DND-41 (cell line): ENCODE data around the gene PSMD2.
A peak's percentile ranks its signal among the peaks of the same experiment; 100 is the strongest.

Experiments used
- ATAC-seq: fragments of 200-7000 bp; cut with Tn5 transposase; 3 replicates; pipeline ENCODE4 v1.9.1; 2021; ENCODE audit warnings: low read depth; ENCODE audit not compliant: insufficient read depth
- DNase-seq: peaks from one replicate; pipeline ENCODE4 v3.0.0-alpha.2; 2020
- H2AFZ ChIP-seq: 2 replicates; pipeline ENCODE4 v1.6.0; 2012; ENCODE audit warnings: low read depth, low read length
- H3K27ac ChIP-seq: 2 replicates; pipeline ENCODE4 v1.5.1; 2012; ENCODE audit warnings: low read length, inconsistent platforms
- H3K27me3 ChIP-seq: fragments of 200-600 bp; sonication (generic); 2 replicates; pipeline ENCODE4 v1.6.0; 2012; ENCODE audit warnings: low read length, mild to moderate bottlenecking, inconsistent platforms; ENCODE audit not compliant: insufficient read depth, poor library complexity
- H3K36me3 ChIP-seq: 2 replicates; pipeline ENCODE4 v1.5.1; 2012; ENCODE audit warnings: low read length, inconsistent platforms; ENCODE audit not compliant: insufficient read depth
- H3K4me1 ChIP-seq: 2 replicates; pipeline ENCODE4 v1.5.1; 2012; ENCODE audit warnings: mild to moderate bottlenecking, low read length; ENCODE audit not compliant: insufficient read depth
- H3K4me2 ChIP-seq: 2 replicates; pipeline ENCODE4 v1.6.0; 2012; ENCODE audit warnings: mild to moderate bottlenecking, moderate library complexity, low read length, inconsistent platforms; ENCODE audit not compliant: insufficient read depth
- H3K4me3 ChIP-seq, 2 experiments: fragments of 200-600 bp in 1 of 2; shearing (Covaris generic) in 1 of 2; 2 replicates each; pipeline ENCODE4 v1.5.1; 2012 to 2016; ENCODE audit warnings: inconsistent platforms in 2 of 2, low read length in 2 of 2, mild to moderate bottlenecking in 2 of 2, low read depth in 1 of 2, moderate library complexity in 1 of 2
- H3K79me2 ChIP-seq: 2 replicates; pipeline ENCODE4 v1.6.0; 2012; ENCODE audit warnings: low read length, inconsistent platforms; ENCODE audit not compliant: insufficient read depth
- H3K9ac ChIP-seq: 2 replicates; pipeline ENCODE4 v1.6.0; 2012; ENCODE audit warnings: low read depth, mild to moderate bottlenecking, inconsistent platforms, low read length, moderate library complexity
- H3K9me3 ChIP-seq: 2 replicates; pipeline ENCODE4 v1.5.1; 2012; ENCODE audit warnings: low read length, moderate library complexity, mild to moderate bottlenecking, inconsistent platforms; ENCODE audit not compliant: insufficient read depth, severe bottlenecking
- H4K20me1 ChIP-seq: 2 replicates; pipeline ENCODE4 v1.6.0; 2012; ENCODE audit warnings: low read length; ENCODE audit not compliant: insufficient read depth
- EZH2 ChIP-seq: IDR thresholded peaks from 3 replicates; pipeline ENCODE4 v1.6.1; 2012; ENCODE audit warnings: borderline replicate concordance, low read depth, mild to moderate bottlenecking, moderate library complexity, low read length, inconsistent platforms; ENCODE audit not compliant: severe bottlenecking
- TF ChIP-seq, protein P1 (sequence below): IDR thresholded peaks from 2 replicates; pipeline ENCODE4 v1.5.1; 2012; ENCODE audit warnings: borderline replicate concordance, low read length, moderate library complexity, mild to moderate bottlenecking; ENCODE audit not compliant: poor library complexity, severe bottlenecking; ENCODE audit errors: extremely low read depth

The PSMD2 gene

GRCh38 chr3:184306341-184306972 is 7.4 kb downstream of the PSMD2 start:
- no peak for DNase-seq
- peaks cover 30% of the 10 kb centered on the region; the same call in 1 of the 2 replicates for H4K20me1 ChIP-seq

GRCh38 chr3:184307915-184308314 is 8.9 kb downstream of the PSMD2 start:
- Histone ChIP-seq H3K36me3 (peaks cover 62% of the 10 kb centered on the region), H3K4me1 (no peaks in the 10 kb centered on the region), H3K27me3 (no peaks in the 10 kb centered on the region), H3K79me2 (peaks cover 16% of the 10 kb centered on the region; the same call in 1 of the 2 replicates), H2AFZ (no peak overlapping the region), H3K9me3 (no peaks in the 10 kb centered on the region), H3K9ac (no peak overlapping the region), H3K27ac (no peak overlapping the region), H4K20me1 (peaks cover 20% of the 10 kb centered on the region; the same call in 1 of the 2 replicates), H3K4me3 (no peak overlapping the region), H3K4me2 (no peak overlapping the region)
- TF ChIP-seq, protein P1, sequence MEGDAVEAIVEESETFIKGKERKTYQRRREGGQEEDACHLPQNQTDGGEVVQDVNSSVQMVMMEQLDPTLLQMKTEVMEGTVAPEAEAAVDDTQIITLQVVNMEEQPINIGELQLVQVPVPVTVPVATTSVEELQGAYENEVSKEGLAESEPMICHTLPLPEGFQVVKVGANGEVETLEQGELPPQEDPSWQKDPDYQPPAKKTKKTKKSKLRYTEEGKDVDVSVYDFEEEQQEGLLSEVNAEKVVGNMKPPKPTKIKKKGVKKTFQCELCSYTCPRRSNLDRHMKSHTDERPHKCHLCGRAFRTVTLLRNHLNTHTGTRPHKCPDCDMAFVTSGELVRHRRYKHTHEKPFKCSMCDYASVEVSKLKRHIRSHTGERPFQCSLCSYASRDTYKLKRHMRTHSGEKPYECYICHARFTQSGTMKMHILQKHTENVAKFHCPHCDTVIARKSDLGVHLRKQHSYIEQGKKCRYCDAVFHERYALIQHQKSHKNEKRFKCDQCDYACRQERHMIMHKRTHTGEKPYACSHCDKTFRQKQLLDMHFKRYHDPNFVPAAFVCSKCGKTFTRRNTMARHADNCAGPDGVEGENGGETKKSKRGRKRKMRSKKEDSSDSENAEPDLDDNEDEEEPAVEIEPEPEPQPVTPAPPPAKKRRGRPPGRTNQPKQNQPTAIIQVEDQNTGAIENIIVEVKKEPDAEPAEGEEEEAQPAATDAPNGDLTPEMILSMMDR: no peak
- no peak for TF ChIP-seq EZH2
- ATAC-seq (no peak), DNase-seq (no peak)

More at GRCh38 chr3:184306341-184306972, 7.4 kb downstream of the PSMD2 start:
- Histone ChIP-seq H3K79me2 (peaks cover 28% of the 10 kb centered on the region), H2AFZ (no peak overlapping the region), H3K4me3 (no peak overlapping the region), H3K36me3 (peaks cover 76% of the 10 kb centered on the region), H3K27me3 (no peaks in the 10 kb centered on the region), H3K9ac (no peak overlapping the region), H3K9me3 (no peaks in the 10 kb centered on the region), H3K27ac (no peak overlapping the region), H3K4me2 (no peak overlapping the region), H3K4me1 (peaks cover 8% of the 10 kb centered on the region; the same call in 1 of the 2 replicates)
- no peak for TF ChIP-seq EZH2
- TF ChIP-seq, protein P1: no peak
- no peak for ATAC-seq

GRCh38 chr3:184308744-184309143 is 9.7 kb downstream of the PSMD2 start:
- H3K36me3 ChIP-seq: peaks cover 53% of the 10 kb centered on the region
- DNase-seq (no peak), ATAC-seq (no peak)
- no peak overlapping the region for H3K27ac ChIP-seq
- H3K4me1 ChIP-seq: peaks cover 3% of the 10 kb centered on the region
- no peak overlapping the region for H3K4me2 ChIP-seq
- no peak for TF ChIP-seq EZH2
- TF ChIP-seq, protein P1: peak; percentile 5
- H4K20me1 ChIP-seq: peaks cover 20% of the 10 kb centered on the region; the same call in 1 of the 2 replicates
- H3K79me2 ChIP-seq: peaks cover 8% of the 10 kb centered on the region; the same call in 1 of the 2 replicates
- H3K4me3 ChIP-seq: no peak overlapping the region
- no peaks in the 10 kb centered on the region for H3K27me3 ChIP-seq
- H3K9me3 ChIP-seq: no peaks in the 10 kb centered on the region
- no peak overlapping the region for H3K9ac ChIP-seq
- H2AFZ ChIP-seq: no peak overlapping the region

DNA sequence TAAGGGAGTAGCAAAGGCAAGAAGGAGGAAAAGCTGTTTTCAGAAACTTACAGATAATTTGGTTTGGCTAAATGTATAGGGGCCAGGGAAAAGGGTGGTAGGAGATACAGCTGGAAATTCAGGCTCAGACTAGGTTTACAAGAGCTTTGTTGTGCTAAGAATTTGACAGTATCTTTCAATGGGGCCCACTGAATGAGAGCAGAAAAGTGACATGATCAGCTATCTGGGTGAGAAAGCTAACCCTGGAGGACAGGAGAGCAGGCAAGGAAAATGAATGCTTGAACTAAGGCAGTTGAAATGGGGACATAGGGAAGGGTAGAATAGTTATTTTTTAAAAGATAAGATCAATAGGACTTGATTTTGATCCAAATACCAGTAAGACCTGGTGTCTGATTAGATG is 12.6 kb downstream of the PSMD2 start:
- H3K79me2 ChIP-seq: peaks cover 25% of the 10 kb centered on the region
- peaks cover 40% of the 10 kb centered on the region for H3K36me3 ChIP-seq
- no peaks in the 10 kb centered on the region for H3K27me3 ChIP-seq
- peaks cover 23% of the 10 kb centered on the region for H3K4me1 ChIP-seq
- H3K9me3 ChIP-seq: no peaks in the 10 kb centered on the region
- no peak overlapping the region for H3K9ac ChIP-seq
- ATAC-seq: no peak
- H3K27ac ChIP-seq: no peak overlapping the region
- TF ChIP-seq EZH2: no peak
- TF ChIP-seq, protein P1: no peak
- no peak overlapping the region for H3K4me3 ChIP-seq
- H2AFZ ChIP-seq: no peak overlapping the region
- DNase-seq: no peak
- H3K4me2 ChIP-seq: no peak overlapping the region
- H4K20me1 ChIP-seq: peaks cover 21% of the 10 kb centered on the region
